Measurements from ENCODE around the gene L2HGDH.

The L2HGDH gene

DNA sequence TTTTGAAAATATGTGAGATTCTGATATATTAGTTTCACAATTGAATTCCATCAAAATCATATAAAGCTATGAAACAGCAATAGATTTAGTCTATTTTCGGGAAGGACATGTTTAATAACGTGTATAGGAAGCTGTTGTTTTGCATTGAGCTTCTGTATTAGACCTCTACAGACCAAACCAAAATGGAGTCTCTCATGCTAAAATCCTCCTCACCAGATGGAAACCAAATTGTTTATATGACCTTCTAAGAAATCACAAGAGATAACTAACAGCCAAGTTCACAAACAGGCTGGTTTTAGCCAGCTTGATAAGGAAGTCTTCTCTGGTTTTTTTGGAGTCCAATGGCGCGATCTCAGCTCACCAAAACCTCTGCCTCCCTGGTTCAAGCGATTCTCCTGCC lies 23.9 kb downstream of the L2HGDH start:
- Histone ChIP-seq H2AFZ (ENCODE audit: low read depth) (no peak overlapping the region), H3K36me3 (ENCODE audit: insufficient read depth) (no peaks in the 10 kb centered on the region), H3K4me3 (IDR thresholded peaks at IDR 0.05; ENCODE audit: insufficient read depth, low read depth, low read length) (no peak overlapping the region), H3K4me2 (no peak overlapping the region), H3K27ac (no peak overlapping the region), H3K4me1 (ENCODE audit: low read depth, poor library complexity, severe bottlenecking) (no peaks in the 10 kb centered on the region), H3K79me2 (ENCODE audit: insufficient read depth, low read depth) (no peaks in the 10 kb centered on the region), H3K27me3 (ENCODE audit: insufficient read depth, low read depth) (no peaks in the 10 kb centered on the region), H4K20me1 (ENCODE audit: insufficient read depth) (no peaks in the 10 kb centered on the region), H3K9ac (no peak overlapping the region)
- TF ChIP-seq, protein P1, sequence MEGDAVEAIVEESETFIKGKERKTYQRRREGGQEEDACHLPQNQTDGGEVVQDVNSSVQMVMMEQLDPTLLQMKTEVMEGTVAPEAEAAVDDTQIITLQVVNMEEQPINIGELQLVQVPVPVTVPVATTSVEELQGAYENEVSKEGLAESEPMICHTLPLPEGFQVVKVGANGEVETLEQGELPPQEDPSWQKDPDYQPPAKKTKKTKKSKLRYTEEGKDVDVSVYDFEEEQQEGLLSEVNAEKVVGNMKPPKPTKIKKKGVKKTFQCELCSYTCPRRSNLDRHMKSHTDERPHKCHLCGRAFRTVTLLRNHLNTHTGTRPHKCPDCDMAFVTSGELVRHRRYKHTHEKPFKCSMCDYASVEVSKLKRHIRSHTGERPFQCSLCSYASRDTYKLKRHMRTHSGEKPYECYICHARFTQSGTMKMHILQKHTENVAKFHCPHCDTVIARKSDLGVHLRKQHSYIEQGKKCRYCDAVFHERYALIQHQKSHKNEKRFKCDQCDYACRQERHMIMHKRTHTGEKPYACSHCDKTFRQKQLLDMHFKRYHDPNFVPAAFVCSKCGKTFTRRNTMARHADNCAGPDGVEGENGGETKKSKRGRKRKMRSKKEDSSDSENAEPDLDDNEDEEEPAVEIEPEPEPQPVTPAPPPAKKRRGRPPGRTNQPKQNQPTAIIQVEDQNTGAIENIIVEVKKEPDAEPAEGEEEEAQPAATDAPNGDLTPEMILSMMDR (conservative IDR thresholded peaks at IDR 0.05; ENCODE audit: low read depth, low read length): no peak

DNA sequence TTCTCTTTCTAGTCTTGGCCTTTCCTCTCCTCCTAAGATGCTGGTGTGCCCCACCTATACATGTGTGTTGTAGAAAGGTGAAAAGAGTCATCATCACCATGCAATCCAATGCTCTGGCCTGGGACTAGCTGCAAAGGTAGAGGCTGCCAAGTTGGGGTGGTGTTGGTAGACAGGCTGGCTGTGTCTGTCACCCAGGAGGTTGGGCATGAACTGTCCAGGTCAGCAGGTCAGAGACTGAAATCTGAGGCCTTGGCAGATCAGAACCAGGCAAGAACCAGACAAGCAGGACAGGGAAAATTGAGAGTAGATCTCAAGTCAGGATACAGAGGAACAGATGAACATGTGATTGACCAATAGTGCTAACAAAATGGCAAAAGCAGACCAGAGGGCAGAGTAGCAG lies 26.2 kb downstream of the L2HGDH start:
- H2AFZ ChIP-seq (ENCODE audit: low read depth): no peak overlapping the region
- no peaks in the 10 kb centered on the region for H3K79me2 ChIP-seq (ENCODE audit: insufficient read depth, low read depth)
- no peaks in the 10 kb centered on the region for H3K36me3 ChIP-seq (ENCODE audit: insufficient read depth)
- no peak overlapping the region for H3K9ac ChIP-seq
- no peaks in the 10 kb centered on the region for H3K4me1 ChIP-seq (ENCODE audit: low read depth, poor library complexity, severe bottlenecking)
- no peak overlapping the region for H3K4me2 ChIP-seq
- no peaks in the 10 kb centered on the region for H4K20me1 ChIP-seq (ENCODE audit: insufficient read depth)
- TF ChIP-seq, protein P1 (conservative IDR thresholded peaks at IDR 0.05; ENCODE audit: low read depth, low read length): no peak
- H3K27me3 ChIP-seq (ENCODE audit: insufficient read depth, low read depth): no peaks in the 10 kb centered on the region
- H3K4me3 ChIP-seq (IDR thresholded peaks at IDR 0.05; ENCODE audit: insufficient read depth, low read depth, low read length): no peak overlapping the region
- H3K27ac ChIP-seq: no peak overlapping the region

DNA sequence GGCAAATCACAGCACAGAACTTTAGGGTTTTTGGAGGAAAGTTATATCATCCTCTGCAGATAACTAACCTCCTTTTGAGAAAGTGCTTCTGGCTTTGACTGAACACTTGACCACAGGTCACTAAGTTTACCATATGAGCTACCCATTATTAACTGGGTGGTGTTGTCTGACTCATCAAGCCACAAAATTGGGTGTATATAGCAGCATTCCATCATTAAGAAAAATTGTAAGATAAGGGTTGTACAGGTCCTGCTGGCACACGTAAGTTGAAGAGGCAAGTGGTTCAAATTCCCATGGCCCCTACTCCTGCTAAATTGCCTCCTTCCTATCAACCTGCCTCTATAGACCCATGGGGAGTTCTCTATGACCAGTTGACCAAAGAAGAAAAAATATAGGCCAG lies 39.5 kb downstream of the L2HGDH start:
- Histone ChIP-seq H3K9ac (no peak overlapping the region), H3K4me1 (ENCODE audit: low read depth, poor library complexity, severe bottlenecking) (no peaks in the 10 kb centered on the region), H3K27ac (no peak overlapping the region), H3K36me3 (ENCODE audit: insufficient read depth) (no peaks in the 10 kb centered on the region), H3K27me3 (ENCODE audit: insufficient read depth, low read depth) (no peaks in the 10 kb centered on the region), H2AFZ (ENCODE audit: low read depth) (no peak overlapping the region), H4K20me1 (ENCODE audit: insufficient read depth) (no peaks in the 10 kb centered on the region), H3K79me2 (ENCODE audit: insufficient read depth, low read depth) (no peaks in the 10 kb centered on the region), H3K4me3 (IDR thresholded peaks at IDR 0.05; ENCODE audit: insufficient read depth, low read depth, low read length) (no peak overlapping the region), H3K4me2 (no peak overlapping the region)
- TF ChIP-seq, protein P1 (conservative IDR thresholded peaks at IDR 0.05; ENCODE audit: low read depth, low read length): no peak

DNA sequence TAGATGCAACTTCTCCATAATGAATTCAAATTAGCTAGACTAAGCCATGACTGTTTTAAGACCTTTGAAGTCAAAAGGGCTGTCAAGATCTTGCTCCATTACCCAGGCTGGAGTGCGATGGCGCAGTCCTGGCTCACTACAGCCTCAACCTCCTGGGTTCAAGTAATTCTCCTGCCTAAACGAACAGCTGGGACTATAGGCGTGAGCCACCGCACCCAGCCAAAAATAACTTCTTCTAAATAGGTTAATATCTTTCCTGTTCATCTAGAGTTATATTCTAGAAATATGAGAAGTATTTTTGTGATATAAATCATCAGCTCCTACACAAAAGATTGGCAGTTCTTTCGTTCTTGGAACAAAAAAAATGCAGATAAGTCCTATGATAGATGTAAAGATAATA lies 41.1 kb downstream of the L2HGDH start:
- Histone ChIP-seq H3K4me1 (ENCODE audit: low read depth, poor library complexity, severe bottlenecking) (no peaks in the 10 kb centered on the region), H3K27ac (no peak overlapping the region), H4K20me1 (ENCODE audit: insufficient read depth) (no peaks in the 10 kb centered on the region), H3K36me3 (ENCODE audit: insufficient read depth) (no peaks in the 10 kb centered on the region), H3K4me3 (IDR thresholded peaks at IDR 0.05; ENCODE audit: insufficient read depth, low read depth, low read length) (no peak overlapping the region), H3K27me3 (ENCODE audit: insufficient read depth, low read depth) (no peaks in the 10 kb centered on the region), H2AFZ (ENCODE audit: low read depth) (no peak overlapping the region), H3K9ac (no peak overlapping the region), H3K4me2 (no peak overlapping the region), H3K79me2 (ENCODE audit: insufficient read depth, low read depth) (no peaks in the 10 kb centered on the region)
- TF ChIP-seq, protein P1 (conservative IDR thresholded peaks at IDR 0.05; ENCODE audit: low read depth, low read length): no peak

DNA sequence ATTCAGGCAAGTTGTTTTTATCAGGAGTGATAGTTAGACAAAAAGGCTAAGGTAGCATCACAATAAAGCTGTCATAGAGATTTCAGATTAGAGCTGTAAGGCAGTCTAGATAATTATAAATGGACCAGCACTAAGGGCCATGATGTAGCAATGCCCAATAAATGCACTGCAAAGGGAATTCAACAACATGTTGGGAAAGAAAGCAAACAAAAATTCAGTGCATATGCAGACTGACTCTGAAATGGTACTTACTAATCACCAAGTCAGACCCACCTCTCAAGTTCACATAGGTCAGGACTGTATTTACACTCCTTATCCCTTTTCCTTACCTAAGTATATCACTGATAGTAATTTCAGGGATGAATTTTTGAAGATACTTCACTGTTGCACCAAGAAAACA lies 47.0 kb downstream of the L2HGDH start:
- H3K4me2 ChIP-seq: no peak overlapping the region
- H3K4me3 ChIP-seq (IDR thresholded peaks at IDR 0.05; ENCODE audit: insufficient read depth, low read depth, low read length): no peak overlapping the region

More for the DNA sequence above, 47.0 kb downstream of the L2HGDH start:
- no peaks in the 10 kb centered on the region for H3K36me3 ChIP-seq (ENCODE audit: insufficient read depth)
- H4K20me1 ChIP-seq (ENCODE audit: insufficient read depth): no peaks in the 10 kb centered on the region
- H3K79me2 ChIP-seq (ENCODE audit: insufficient read depth, low read depth): no peaks in the 10 kb centered on the region
- no peak overlapping the region for H3K9ac ChIP-seq
- TF ChIP-seq, protein P1 (conservative IDR thresholded peaks at IDR 0.05; ENCODE audit: low read depth, low read length): no peak
- no peak overlapping the region for H3K27ac ChIP-seq
- H2AFZ ChIP-seq (ENCODE audit: low read depth): no peak overlapping the region
- H3K4me1 ChIP-seq (ENCODE audit: low read depth, poor library complexity, severe bottlenecking): no peaks in the 10 kb centered on the region
- H3K27me3 ChIP-seq (ENCODE audit: insufficient read depth, low read depth): no peaks in the 10 kb centered on the region

Data from KMS-11 (cell line).